22Rv1 (cell line): ENCODE measurements around the gene TCTN1.

Experiments
- CTCF ChIP-seq: fragments of 450-650 bp; IDR thresholded peaks from 2 replicates; pipeline ENCODE4 v1.5.1; 2017; ENCODE audit warnings: mild to moderate bottlenecking
- ZFX ChIP-seq: fragments of 450-650 bp; IDR thresholded peaks from 2 replicates; pipeline ENCODE4 v1.6.1; 2017; ENCODE audit warnings: antibody characterized with exemption, borderline replicate concordance

GRCh38 chr12:110666892-110667291 lies 53.0 kb downstream of the TCTN1 start:
- no peak for TF ChIP-seq CTCF
- no peak for TF ChIP-seq ZFX
